ENCODE results near the gene PRELID1. TPM values are rescaled to one million over a fixed set of nuclear protein-coding genes. Genes with fewer than 3 reads are reported as not detected.

Gene PRELID1
- polyA plus RNA-seq, 3 donors = 264 to 510 (median 490) TPM

- no peak overlapping the region for H3K4me3 ChIP-seq (replicated peaks in 1 of 3; ENCODE audit: low read depth in 2 of 3, low read length in 3 of 3)
- no peaks in the 10 kb centered on the region for H3K9me3 Mint-ChIP-seq
- H3K27ac ChIP-seq (ENCODE audit: low read depth in 1 of 2, low read length in 2 of 2) = no peak overlapping the region
- H3K27me3 Mint-ChIP-seq (ENCODE audit: low read depth in 3 of 3) = no peaks in the 10 kb centered on the region
- H4K20me1 ChIP-seq (ENCODE audit: insufficient read depth, low read length) = peaks cover 88% of the 10 kb centered on the region
- DNase-seq = no peak
- WGBS (ENCODE audit: insufficient coverage) = 95% methylated on average over 2 of the region's 4 CpGs
- TF ChIP-seq CTCF (IDR thresholded peaks at IDR 0.05) = no peak
- H3K9me3 ChIP-seq (replicated peaks in 1 of 2; ENCODE audit: control insufficient read depth in 1 of 2, insufficient read depth in 1 of 2, low read length in 2 of 2) = no peaks in the 10 kb centered on the region
- H3K36me3 Mint-ChIP-seq = peaks cover 41 to 65% of the 10 kb centered on the region in 2 donors
- no peak overlapping the region for H3K9ac ChIP-seq (ENCODE audit: insufficient read depth, low read length, poor library complexity, severe bottlenecking)
- H3K36me3 ChIP-seq (replicated peaks in 1 of 2; ENCODE audit: control insufficient read depth in 1 of 2, insufficient read depth in 2 of 2, low read length in 2 of 2) = peaks cover 39 to 66% of the 10 kb centered on the region in 2 donors
- H3K79me2 ChIP-seq (ENCODE audit: insufficient read depth, low read length) = peaks cover 95% of the 10 kb centered on the region
- H3K4me1 ChIP-seq (ENCODE audit: control insufficient read depth in 1 of 2, insufficient read depth in 2 of 2, low read length in 2 of 2) = peaks cover 19 to 27% of the 10 kb centered on the region in 2 donors
- H3K27me3 ChIP-seq (ENCODE audit: control insufficient read depth in 2 of 2, insufficient read depth in 2 of 2, low read length in 2 of 2) = no peaks in the 10 kb centered on the region
- peak overlapping the region in 1 of 7 donors; percentile 18 for H3K27ac Mint-ChIP-seq
- no peak overlapping the region for H3K4me2 ChIP-seq (replicated peaks; ENCODE audit: extremely low read depth, low read length, poor library complexity, severe bottlenecking)
- no peak overlapping the region for H2AFZ ChIP-seq (ENCODE audit: insufficient read depth, low read depth, low read length, poor library complexity, severe bottlenecking)
- no peak overlapping the region for H3K4me3 Mint-ChIP-seq
- peaks cover 29% of the 10 kb centered on the region for H3K4me1 Mint-ChIP-seq
- intact Hi-C loops (cut with micrococcal nuclease) = loop anchor here in 1 of 2 donors (5.0 kb wide), 1 partner anchor 35 kb away; the partner anchor contains the start of gene MXD3
Measured at GRCh38 chr5:177346820-177347219, 43.2 kb downstream of the PRELID1 start.

DNA sequence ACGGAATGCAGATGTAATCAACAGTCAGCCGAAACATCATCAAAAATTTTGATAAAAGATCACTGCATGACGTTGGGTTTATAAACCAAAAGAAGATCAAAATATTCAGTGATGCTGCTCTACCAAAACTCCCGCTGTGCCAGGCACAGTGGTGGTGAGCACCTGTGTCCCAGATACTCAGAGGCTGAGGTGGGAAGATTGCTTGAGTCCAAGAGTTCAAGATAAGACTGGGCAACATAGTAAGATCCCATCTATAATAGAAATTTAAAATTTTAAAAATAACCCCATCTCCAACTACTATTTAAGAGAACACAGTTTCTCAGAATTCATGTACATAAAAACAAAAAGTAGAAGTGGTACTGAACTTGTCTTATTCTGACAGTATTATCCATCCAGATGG, 44.1 kb downstream of the PRELID1 start:
- DNase-seq = no peak
- no peaks in the 10 kb centered on the region for H3K27me3 Mint-ChIP-seq (ENCODE audit: low read depth in 3 of 3)
- H3K27ac Mint-ChIP-seq = no peak overlapping the region
- peaks cover 36 to 56% of the 10 kb centered on the region in 2 donors for H3K36me3 Mint-ChIP-seq
- Histone ChIP-seq H3K79me2 (ENCODE audit: insufficient read depth, low read length) (peaks cover 92% of the 10 kb centered on the region), H3K9me3 (replicated peaks in 1 of 2; ENCODE audit: control insufficient read depth in 1 of 2, insufficient read depth in 1 of 2, low read length in 2 of 2) (no peaks in the 10 kb centered on the region), H3K4me2 (replicated peaks; ENCODE audit: extremely low read depth, low read length, poor library complexity, severe bottlenecking) (no peak overlapping the region), H3K4me3 (replicated peaks in 1 of 3; ENCODE audit: low read depth in 2 of 3, low read length in 3 of 3) (no peak overlapping the region), H3K27ac (ENCODE audit: low read depth in 1 of 2, low read length in 2 of 2) (no peak overlapping the region), H3K36me3 (replicated peaks in 1 of 2; ENCODE audit: control insufficient read depth in 1 of 2, insufficient read depth in 2 of 2, low read length in 2 of 2) (peaks cover 30 to 60% of the 10 kb centered on the region in 2 donors), H3K27me3 (ENCODE audit: control insufficient read depth in 2 of 2, insufficient read depth in 2 of 2, low read length in 2 of 2) (no peaks in the 10 kb centered on the region), H4K20me1 (ENCODE audit: insufficient read depth, low read length) (peaks cover 79% of the 10 kb centered on the region), H3K4me1 (ENCODE audit: control insufficient read depth in 1 of 2, insufficient read depth in 2 of 2, low read length in 2 of 2) (peaks cover 28 to 36% of the 10 kb centered on the region in 2 donors), H2AFZ (ENCODE audit: insufficient read depth, low read depth, low read length, poor library complexity, severe bottlenecking) (no peak overlapping the region), H3K9ac (ENCODE audit: insufficient read depth, low read length, poor library complexity, severe bottlenecking) (no peak overlapping the region)
- TF ChIP-seq CTCF (IDR thresholded peaks at IDR 0.05) = no peak
- no peak overlapping the region for H3K4me3 Mint-ChIP-seq
- peaks cover 37% of the 10 kb centered on the region for H3K4me1 Mint-ChIP-seq
- H3K9me3 Mint-ChIP-seq = no peaks in the 10 kb centered on the region
- WGBS (ENCODE audit: insufficient coverage) = 87% methylated on average over 3 of the region's 4 CpGs
- intact Hi-C loops (cut with micrococcal nuclease) = loop anchor here in 1 of 2 donors (5.0 kb wide), 1 partner anchor 35 kb away; the partner anchor contains the start of gene MXD3

All from CD14-positive monocyte (primary cell).